ENCODE data around the gene COPS6.

DNA sequence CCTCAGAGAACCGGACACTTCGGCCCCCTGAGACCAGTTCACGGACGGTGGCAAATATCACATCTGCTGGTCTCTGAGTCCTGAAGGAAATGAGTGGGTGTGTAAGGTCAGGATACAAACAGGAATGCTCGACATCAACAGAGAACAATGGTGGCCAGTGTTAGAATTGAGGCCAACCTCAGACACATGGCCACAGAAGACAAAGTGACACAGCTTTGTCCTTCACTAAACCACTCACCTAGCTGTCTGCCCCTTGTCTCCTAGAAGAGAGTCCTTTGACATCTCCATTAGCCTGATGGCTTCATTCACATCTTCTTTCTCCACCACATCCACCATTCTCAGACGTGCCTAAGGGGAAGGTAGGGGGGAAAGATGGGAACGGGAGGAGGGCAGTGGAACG lies 4.3 kb downstream of the COPS6 start:
- TF ChIP-seq POLR2A (IDR thresholded peaks at IDR 0.05), result no peak
- TF ChIP-seq, protein P1, sequence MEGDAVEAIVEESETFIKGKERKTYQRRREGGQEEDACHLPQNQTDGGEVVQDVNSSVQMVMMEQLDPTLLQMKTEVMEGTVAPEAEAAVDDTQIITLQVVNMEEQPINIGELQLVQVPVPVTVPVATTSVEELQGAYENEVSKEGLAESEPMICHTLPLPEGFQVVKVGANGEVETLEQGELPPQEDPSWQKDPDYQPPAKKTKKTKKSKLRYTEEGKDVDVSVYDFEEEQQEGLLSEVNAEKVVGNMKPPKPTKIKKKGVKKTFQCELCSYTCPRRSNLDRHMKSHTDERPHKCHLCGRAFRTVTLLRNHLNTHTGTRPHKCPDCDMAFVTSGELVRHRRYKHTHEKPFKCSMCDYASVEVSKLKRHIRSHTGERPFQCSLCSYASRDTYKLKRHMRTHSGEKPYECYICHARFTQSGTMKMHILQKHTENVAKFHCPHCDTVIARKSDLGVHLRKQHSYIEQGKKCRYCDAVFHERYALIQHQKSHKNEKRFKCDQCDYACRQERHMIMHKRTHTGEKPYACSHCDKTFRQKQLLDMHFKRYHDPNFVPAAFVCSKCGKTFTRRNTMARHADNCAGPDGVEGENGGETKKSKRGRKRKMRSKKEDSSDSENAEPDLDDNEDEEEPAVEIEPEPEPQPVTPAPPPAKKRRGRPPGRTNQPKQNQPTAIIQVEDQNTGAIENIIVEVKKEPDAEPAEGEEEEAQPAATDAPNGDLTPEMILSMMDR (IDR thresholded peaks at IDR 0.05), result no peak
